ENCODE results near the gene CHMP1A. TPM values are rescaled to one million over a fixed set of nuclear protein-coding genes. Genes with fewer than 3 reads are reported as not detected.
"Not testable (repeated sequence)": the region's sequence is repeated elsewhere in the genome, so short reads cannot be mapped to it uniquely, and the experiment has no call there.

CHMP1A gene
- total and polyA plus RNA-seq, 2 donors = 40.8 to 70.8 TPM

DNA sequence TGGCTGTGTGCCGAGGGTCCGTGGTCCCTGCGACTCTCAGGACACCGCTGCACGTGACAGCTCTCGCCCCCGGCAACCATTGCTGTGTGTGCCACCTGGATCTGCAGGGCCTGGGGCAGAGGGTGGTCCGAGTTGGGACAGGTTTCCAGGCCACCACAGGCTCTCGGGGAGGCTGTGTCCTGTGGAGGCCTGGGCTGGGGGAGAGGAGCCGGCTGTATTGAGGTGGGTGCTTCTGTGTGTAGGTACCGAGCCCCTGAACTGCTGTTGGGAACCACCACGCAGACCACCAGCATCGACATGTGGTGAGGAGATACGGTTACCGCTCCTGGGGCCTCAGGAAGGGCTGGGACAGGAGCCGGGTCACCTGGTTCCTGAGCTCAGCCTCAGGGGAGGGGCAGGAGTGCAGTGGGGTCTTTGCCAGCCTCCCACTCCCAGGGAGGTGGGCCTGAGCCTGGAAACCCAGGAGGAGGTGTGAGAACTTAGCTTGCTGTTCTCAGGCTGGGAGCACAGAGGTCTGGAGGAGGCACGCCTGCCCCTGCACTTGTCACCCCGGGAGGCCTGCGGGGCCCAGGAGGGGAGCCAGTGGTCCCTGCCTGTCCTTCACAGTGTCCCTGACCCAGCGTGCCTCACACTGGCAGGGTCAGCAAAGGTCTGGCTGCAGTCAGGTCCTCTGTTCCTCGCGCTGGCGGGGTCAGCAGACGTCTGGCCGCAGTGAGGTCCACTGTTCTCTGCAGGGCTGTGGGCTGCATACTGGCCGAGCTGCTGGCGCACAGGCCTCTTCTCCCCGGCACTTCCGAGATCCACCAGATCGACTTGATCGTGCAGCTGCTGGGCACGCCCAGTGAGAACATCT is 36.6 kb upstream of the CHMP1A start:
- no peaks in the 10 kb centered on the region for H3K27me3 ChIP-seq (ENCODE audit: control insufficient read depth in 2 of 2, insufficient read depth in 1 of 2, low read length in 1 of 2)
- H3K4me3 ChIP-seq (ENCODE audit: low read length in 2 of 2) = no peak overlapping the region
- peaks cover 7 to 10% of the 10 kb centered on the region in 2 donors for H3K4me1 ChIP-seq (ENCODE audit: control insufficient read depth in 2 of 2, insufficient read depth in 2 of 2, low read length in 2 of 2)
- WGBS = 95% methylated on average over 32 of the region's 32 CpGs
- no peak overlapping the region for H3K27ac ChIP-seq (ENCODE audit: low read depth in 1 of 2, low read length in 1 of 2)
- H3K9me3 ChIP-seq (ENCODE audit: control insufficient read depth in 2 of 2, insufficient read depth in 1 of 2, low read length in 1 of 2) = no peaks in the 10 kb centered on the region
- peaks cover 49 to 70% of the 10 kb centered on the region in 2 donors for H3K36me3 ChIP-seq (ENCODE audit: control insufficient read depth in 2 of 2, insufficient read depth in 2 of 2, low read length in 1 of 2)
- DNase-seq (ENCODE audit: low read depth in 6 of 9, low spot score in 9 of 9) = no peak

DNA sequence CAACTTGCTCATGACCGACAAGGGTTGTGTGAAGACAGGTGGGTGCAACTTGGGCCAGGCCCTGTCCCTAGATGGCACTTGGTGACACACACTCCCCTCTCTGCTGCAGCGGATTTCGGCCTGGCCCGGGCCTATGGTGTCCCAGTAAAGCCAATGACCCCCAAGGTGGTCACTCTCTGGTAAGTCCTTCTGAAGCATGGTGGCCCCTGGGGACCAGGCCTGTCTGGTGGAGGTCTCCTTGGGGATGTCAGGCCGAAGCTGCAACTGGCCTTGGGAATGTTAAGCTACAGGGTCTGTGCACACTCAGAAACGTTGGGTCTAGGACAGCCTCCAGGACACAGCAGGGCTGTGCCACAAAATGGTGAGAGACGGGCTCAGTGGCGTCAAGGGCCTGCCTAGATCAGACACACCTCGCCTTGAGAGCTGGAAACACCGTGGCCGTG is 35.8 kb upstream of the CHMP1A start:
- Histone ChIP-seq H3K36me3 (ENCODE audit: control insufficient read depth in 2 of 2, insufficient read depth in 2 of 2, low read length in 1 of 2) (peaks cover 51 to 72% of the 10 kb centered on the region in 2 donors), H3K4me3 (ENCODE audit: low read length in 2 of 2) (no peak overlapping the region), H3K9me3 (ENCODE audit: control insufficient read depth in 2 of 2, insufficient read depth in 1 of 2, low read length in 1 of 2) (no peaks in the 10 kb centered on the region), H3K27ac (ENCODE audit: low read depth in 1 of 2, low read length in 1 of 2) (no peak overlapping the region), H3K27me3 (ENCODE audit: control insufficient read depth in 2 of 2, insufficient read depth in 1 of 2, low read length in 1 of 2) (no peaks in the 10 kb centered on the region), H3K4me1 (ENCODE audit: control insufficient read depth in 2 of 2, insufficient read depth in 2 of 2, low read length in 2 of 2) (peaks cover 7 to 10% of the 10 kb centered on the region in 2 donors)
- 98% methylated on average over 11 of the region's 11 CpGs for WGBS
- no peak for DNase-seq (ENCODE audit: low read depth in 6 of 9, low spot score in 9 of 9)

DNA sequence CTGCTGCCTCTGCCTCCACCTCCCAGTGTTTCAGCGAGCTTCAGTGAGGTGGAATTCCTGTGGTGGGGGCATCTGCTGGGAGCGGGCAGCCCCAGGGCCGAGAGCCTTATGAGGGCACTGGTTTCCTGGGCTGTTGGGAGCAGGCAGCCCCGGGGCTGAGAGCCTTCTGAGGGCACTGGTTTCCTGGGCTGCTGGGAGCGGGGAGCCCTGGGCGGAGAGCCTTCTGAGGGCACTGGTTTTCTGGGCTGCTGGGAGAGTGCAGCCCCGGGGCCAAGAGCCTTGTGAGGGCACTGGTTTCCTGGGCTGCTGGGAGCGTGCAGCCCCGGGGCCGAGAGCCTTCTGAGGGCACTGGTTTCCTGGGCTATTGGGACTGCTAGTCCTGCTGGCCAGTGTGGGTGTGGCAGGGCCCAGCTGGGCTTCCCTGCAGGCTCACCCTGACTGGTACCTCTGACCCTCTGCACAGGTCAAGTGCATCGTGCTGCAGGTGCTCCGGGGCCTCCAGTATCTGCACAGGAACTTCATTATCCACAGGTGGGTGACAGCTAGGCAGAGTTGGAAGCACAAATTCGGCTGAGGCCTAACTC is 34.6 kb upstream of the CHMP1A start:
- Histone ChIP-seq H3K36me3 (ENCODE audit: control insufficient read depth in 2 of 2, insufficient read depth in 2 of 2, low read length in 1 of 2) (peaks cover 47 to 60% of the 10 kb centered on the region in 2 donors), H3K27me3 (ENCODE audit: control insufficient read depth in 2 of 2, insufficient read depth in 1 of 2, low read length in 1 of 2) (no peaks in the 10 kb centered on the region), H3K9me3 (ENCODE audit: control insufficient read depth in 2 of 2, insufficient read depth in 1 of 2, low read length in 1 of 2) (no peaks in the 10 kb centered on the region), H3K4me3 (ENCODE audit: low read length in 2 of 2) (no peak overlapping the region), H3K27ac (ENCODE audit: low read depth in 1 of 2, low read length in 1 of 2) (no peak overlapping the region), H3K4me1 (ENCODE audit: control insufficient read depth in 2 of 2, insufficient read depth in 2 of 2, low read length in 2 of 2) (peaks cover 15 to 18% of the 10 kb centered on the region in 2 donors)
- DNase-seq (ENCODE audit: low read depth in 6 of 9, low spot score in 9 of 9) = no peak
- WGBS = 98% methylated on average over 13 of the region's 13 CpGs

DNA sequence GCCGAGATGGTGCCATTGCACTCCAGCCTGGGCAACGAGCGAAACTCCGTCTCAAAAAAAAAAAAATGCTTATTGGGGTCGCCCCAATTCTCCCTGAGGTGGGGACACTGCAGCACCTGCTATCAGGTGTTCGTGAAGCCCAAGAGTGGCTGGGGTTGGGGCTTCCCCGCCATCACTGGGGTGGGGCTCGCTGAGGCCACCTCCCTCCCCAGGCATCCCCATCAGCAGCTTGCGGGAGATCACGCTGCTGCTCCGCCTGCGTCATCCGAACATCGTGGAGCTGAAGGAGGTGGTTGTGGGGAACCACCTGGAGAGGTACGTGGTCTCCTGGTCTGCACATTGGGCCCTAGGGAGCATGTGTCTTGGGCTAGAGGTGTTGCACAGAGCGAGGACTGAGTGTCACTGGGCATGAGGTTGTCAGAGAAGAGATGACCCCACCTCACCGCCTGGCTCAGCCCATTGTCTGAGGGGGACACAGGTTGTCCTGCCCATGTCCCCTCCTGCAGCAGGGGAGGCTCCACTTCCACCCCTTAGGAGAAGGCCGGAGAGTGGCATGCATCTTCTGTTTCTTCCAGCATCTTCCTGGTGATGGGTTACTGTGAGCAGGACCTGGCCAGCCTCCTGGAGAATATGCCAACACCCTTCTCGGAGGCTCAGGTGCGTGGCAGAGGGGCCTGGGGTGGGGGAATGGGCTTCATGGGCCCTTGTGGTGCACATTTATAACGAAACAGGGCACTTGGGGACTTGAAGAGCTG is 33.9 kb upstream of the CHMP1A start:
- peaks cover 12 to 14% of the 10 kb centered on the region in 2 donors for H3K4me1 ChIP-seq (ENCODE audit: control insufficient read depth in 2 of 2, insufficient read depth in 2 of 2, low read length in 2 of 2)
- no peak for DNase-seq (ENCODE audit: low read depth in 6 of 9, low spot score in 9 of 9)
- WGBS = 98% methylated on average over 21 of the region's 21 CpGs
- peaks cover 46 to 58% of the 10 kb centered on the region in 2 donors for H3K36me3 ChIP-seq (ENCODE audit: control insufficient read depth in 2 of 2, insufficient read depth in 2 of 2, low read length in 1 of 2)
- H3K4me3 ChIP-seq (ENCODE audit: low read length in 2 of 2) = no peak overlapping the region
- H3K27ac ChIP-seq (ENCODE audit: low read depth in 1 of 2, low read length in 1 of 2) = no peak overlapping the region
- no peaks in the 10 kb centered on the region for H3K9me3 ChIP-seq (ENCODE audit: control insufficient read depth in 2 of 2, insufficient read depth in 1 of 2, low read length in 1 of 2)
- H3K27me3 ChIP-seq (ENCODE audit: control insufficient read depth in 2 of 2, insufficient read depth in 1 of 2, low read length in 1 of 2) = no peaks in the 10 kb centered on the region

DNA sequence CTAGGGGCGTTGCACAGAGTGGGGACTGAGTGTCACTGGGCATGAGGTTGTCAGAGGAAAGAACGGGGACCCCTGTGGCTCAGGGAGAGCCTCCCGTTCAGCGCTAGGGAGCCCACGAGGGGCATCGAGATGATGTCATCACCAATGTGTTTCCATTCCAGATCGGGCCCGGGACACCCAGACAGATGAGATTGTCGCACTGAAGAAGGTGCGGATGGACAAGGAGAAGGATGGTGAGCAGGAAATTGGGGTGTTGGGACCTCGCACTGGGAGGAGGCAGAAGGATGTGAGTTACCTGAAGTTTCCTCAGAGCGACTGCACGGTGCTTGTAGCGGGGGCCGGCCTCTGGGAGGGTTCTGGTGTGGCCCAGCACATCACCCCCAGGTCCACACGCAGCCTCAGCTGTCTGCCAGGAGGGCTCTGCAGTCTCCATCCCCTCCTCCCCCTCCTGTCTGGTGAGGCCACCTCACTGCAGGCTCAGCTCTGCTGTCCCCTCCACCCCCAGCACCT is 32.9 kb upstream of the CHMP1A start:
- H3K4me1 ChIP-seq (ENCODE audit: control insufficient read depth in 2 of 2, insufficient read depth in 2 of 2, low read length in 2 of 2) = peaks cover 11 to 17% of the 10 kb centered on the region in 2 donors
- H3K4me3 ChIP-seq (ENCODE audit: low read length in 2 of 2) = no peak overlapping the region
- 95% methylated on average over 16 of the region's 16 CpGs for WGBS
- DNase-seq (ENCODE audit: low read depth in 6 of 9, low spot score in 9 of 9) = no peak
- no peak overlapping the region for H3K27ac ChIP-seq (ENCODE audit: low read depth in 1 of 2, low read length in 1 of 2)
- H3K27me3 ChIP-seq (ENCODE audit: control insufficient read depth in 2 of 2, insufficient read depth in 1 of 2, low read length in 1 of 2) = no peaks in the 10 kb centered on the region
- H3K36me3 ChIP-seq (ENCODE audit: control insufficient read depth in 2 of 2, insufficient read depth in 2 of 2, low read length in 1 of 2) = peaks cover 45 to 49% of the 10 kb centered on the region in 2 donors
- peaks cover 0 to 6% of the 10 kb centered on the region in 2 donors for H3K9me3 ChIP-seq (ENCODE audit: control insufficient read depth in 2 of 2, insufficient read depth in 1 of 2, low read length in 1 of 2)

DNA sequence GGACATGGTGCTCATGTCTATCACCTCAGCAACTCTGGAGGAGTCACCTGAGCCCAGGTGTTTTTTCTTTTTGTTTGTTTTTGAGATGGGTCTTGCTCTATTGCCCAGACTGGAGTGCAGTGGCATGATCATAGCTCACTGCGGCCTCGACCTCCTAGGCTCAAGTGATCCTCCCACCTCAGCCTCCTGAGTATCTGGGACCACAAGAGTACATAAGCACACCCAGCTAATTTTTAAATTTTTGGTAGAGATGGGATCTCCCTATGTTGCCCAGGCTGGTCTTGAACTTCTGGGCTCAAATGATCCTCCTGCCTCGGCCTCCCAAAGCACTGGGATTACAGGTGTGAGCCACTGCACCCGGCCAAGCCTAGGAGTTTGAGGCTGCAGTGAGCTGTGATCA is 32.1 kb upstream of the CHMP1A start:
- H3K4me1 ChIP-seq (ENCODE audit: control insufficient read depth in 2 of 2, insufficient read depth in 2 of 2, low read length in 2 of 2) = peaks cover 11 to 17% of the 10 kb centered on the region in 2 donors
- peaks cover 42 to 46% of the 10 kb centered on the region in 2 donors for H3K36me3 ChIP-seq (ENCODE audit: control insufficient read depth in 2 of 2, insufficient read depth in 2 of 2, low read length in 1 of 2)
- H3K4me3 ChIP-seq (ENCODE audit: low read length in 2 of 2); H3K27me3 ChIP-seq (ENCODE audit: control insufficient read depth in 2 of 2, insufficient read depth in 1 of 2, low read length in 1 of 2); H3K27ac ChIP-seq (ENCODE audit: low read depth in 1 of 2, low read length in 1 of 2); DNase-seq (ENCODE audit: low read depth in 6 of 9, low spot score in 9 of 9): not testable (repeated sequence)
- H3K9me3 ChIP-seq (ENCODE audit: control insufficient read depth in 2 of 2, insufficient read depth in 1 of 2, low read length in 1 of 2) = peaks cover 0 to 13% of the 10 kb centered on the region in 2 donors
- WGBS = 98% methylated on average over 4 of the region's 4 CpGs

DNA sequence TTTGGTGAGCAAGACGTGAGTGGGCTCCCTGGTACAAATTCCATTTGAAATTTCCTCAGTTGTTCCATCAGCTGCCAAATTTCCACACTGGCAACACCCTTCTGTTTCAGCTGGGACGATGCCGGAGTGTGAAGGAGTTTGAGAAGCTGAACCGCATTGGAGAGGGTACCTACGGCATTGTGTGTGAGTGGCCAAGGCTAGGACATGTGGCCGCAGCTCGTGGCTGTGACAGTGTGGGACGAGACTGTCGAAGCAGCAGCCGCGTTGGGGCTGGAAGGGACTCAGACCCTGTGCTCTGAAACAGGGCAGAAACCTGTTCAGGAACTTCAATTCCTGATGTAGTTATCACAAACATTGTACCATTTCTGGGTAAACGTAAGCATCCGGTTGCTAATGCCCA is 31.6 kb upstream of the CHMP1A start:
- Histone ChIP-seq H3K27me3 (ENCODE audit: control insufficient read depth in 2 of 2, insufficient read depth in 1 of 2, low read length in 1 of 2) (no peaks in the 10 kb centered on the region), H3K4me3 (ENCODE audit: low read length in 2 of 2) (no peak overlapping the region), H3K36me3 (ENCODE audit: control insufficient read depth in 2 of 2, insufficient read depth in 2 of 2, low read length in 1 of 2) (peaks cover 39 to 41% of the 10 kb centered on the region in 2 donors), H3K9me3 (ENCODE audit: control insufficient read depth in 2 of 2, insufficient read depth in 1 of 2, low read length in 1 of 2) (peaks cover 0 to 15% of the 10 kb centered on the region in 2 donors), H3K4me1 (ENCODE audit: control insufficient read depth in 2 of 2, insufficient read depth in 2 of 2, low read length in 2 of 2) (peaks cover 11 to 17% of the 10 kb centered on the region in 2 donors), H3K27ac (ENCODE audit: low read depth in 1 of 2, low read length in 1 of 2) (no peak overlapping the region)
- 97% methylated on average over 13 of the region's 13 CpGs for WGBS
- no peak for DNase-seq (ENCODE audit: low read depth in 6 of 9, low spot score in 9 of 9)

DNA sequence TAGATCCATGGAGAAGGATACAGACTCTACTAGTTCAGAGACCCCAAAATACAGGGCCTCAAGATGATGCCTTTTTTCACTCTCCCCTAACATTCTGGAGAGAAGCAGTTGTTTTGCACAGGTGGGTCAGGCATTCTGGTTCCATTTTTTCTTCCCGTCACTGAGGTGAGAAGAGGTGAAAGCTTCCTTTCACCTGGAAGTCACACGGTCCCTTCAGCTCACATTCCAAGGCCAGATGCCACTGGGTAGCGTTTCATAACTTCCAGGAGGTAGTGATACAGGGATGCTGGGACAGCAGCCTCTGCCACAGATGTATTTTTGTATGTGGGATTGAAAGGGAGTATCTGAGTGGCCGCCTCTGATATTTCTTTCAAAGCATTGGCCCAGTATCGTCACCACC is 30.9 kb upstream of the CHMP1A start:
- DNase-seq (ENCODE audit: low read depth in 6 of 9, low spot score in 9 of 9) = no peak
- WGBS = 96% methylated on average over 5 of the region's 5 CpGs
- Histone ChIP-seq H3K27ac (ENCODE audit: low read depth in 1 of 2, low read length in 1 of 2) (no peak overlapping the region), H3K4me1 (ENCODE audit: control insufficient read depth in 2 of 2, insufficient read depth in 2 of 2, low read length in 2 of 2) (peaks cover 11 to 17% of the 10 kb centered on the region in 2 donors), H3K9me3 (ENCODE audit: control insufficient read depth in 2 of 2, insufficient read depth in 1 of 2, low read length in 1 of 2) (peaks cover 0 to 15% of the 10 kb centered on the region in 2 donors), H3K27me3 (ENCODE audit: control insufficient read depth in 2 of 2, insufficient read depth in 1 of 2, low read length in 1 of 2) (no peaks in the 10 kb centered on the region), H3K36me3 (ENCODE audit: control insufficient read depth in 2 of 2, insufficient read depth in 2 of 2, low read length in 1 of 2) (peaks cover 31 to 34% of the 10 kb centered on the region in 2 donors), H3K4me3 (ENCODE audit: low read length in 2 of 2) (no peak overlapping the region)
